Medulla oblongata (tissue), 1 donor: ENCODE results near the gene MUC3A.
"Not testable (repeated sequence)": the region's sequence is repeated elsewhere in the genome, so short reads cannot be mapped to it uniquely, and the experiment has no call there.

Source experiments
- DNase-seq: peaks from one replicate; pipeline ENCODE4 v3.0.0-alpha.2; 2015; ENCODE audit errors: extremely low spot score

Gene MUC3A

DNA sequence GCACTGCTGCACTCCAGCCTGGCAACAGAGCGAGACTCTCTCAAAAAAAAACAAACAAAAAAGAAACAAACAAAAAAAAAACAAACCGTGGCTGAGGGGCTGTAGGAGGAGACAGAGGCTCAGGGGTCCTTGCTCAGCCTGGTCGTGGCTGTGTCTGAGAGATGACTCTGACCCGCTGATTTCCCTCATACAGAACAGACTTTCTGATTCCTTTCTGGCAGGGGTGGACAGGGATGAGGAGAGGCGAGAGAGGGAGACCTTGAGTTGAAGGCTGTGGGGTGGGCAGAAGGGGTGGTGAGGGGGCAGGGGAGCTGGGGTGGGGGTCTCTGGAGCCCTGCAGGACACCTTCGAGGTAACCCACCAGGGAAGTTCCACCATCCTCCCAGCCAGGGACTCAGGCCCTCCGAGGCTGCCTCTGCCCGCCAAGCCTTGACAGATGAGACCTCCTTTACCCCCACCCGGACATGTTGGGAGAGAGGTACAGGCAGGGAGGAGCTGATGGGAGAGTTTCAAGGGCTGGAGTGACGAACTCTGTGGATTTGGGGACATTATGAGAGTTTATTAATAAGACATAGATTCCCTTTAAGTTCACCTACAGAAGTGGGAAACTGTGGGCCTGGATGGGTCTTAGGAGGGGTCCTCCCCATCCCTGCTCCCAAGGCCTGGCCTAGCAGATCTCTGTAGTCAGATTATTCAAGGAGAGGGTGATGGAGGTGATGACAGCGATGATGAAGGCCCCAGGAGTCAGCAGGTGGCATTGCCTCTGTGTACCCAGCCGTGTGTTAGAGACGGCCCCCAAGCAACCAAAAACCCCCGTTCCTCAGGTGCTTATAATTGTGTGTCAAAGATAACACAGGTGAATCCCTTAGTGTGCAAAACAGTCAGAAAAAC, 22.0 kb downstream of the MUC3A start:
- no peak for DNase-seq

GRCh38 chr7:100972002-100972347, 22.6 kb downstream of the MUC3A start:
- DNase-seq, result no peak

DNA sequence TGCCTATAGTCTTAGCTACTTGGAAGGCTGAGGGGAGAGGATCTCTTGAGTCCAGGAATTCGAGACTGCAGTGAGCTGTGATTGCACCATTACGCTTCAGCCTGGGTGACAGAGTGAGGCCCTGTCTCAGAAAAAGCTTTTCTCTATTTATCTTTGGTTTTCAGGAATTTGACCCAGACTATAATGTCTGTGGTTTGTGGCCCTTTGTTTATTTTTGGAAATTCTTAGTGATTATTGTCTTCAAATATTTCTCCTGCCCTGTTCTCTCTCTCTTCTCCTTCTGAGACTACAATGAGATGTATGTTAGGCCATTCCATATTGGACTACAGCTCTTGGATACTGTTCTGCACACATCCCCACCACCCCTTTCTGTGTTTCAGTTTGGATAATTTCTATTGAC, 24.7 kb downstream of the MUC3A start:
- DNase-seq, result no peak

DNA sequence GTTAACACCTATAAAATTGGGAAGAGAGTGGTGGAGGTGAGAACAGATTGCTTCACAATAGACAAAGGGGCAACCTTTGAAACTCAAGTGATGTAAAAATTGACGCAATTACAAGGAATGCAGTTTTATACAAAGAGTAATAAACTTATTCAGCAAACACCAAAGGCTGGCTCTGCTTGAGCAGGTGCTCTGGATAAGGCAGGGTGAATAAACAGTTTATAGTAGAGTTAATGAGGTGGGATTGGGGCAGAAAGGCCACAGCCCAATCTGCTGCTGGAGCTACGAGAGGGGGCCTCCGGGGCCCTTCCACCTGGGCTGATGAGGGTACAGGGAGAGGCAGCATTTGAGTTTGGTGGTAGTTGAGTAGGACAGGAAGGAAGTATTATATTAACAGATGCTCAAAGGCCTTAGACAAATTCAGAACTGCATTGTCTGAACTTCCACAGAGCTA, 26.1 kb downstream of the MUC3A start:
- DNase-seq, result no peak

- no peak for DNase-seq
Measured at GRCh38 chr7:100978300-100978699, 29.0 kb downstream of the MUC3A start.

GRCh38 chr7:100983451-100984187, 34.3 kb downstream of the MUC3A start:
- DNase-seq, result no peak

DNA sequence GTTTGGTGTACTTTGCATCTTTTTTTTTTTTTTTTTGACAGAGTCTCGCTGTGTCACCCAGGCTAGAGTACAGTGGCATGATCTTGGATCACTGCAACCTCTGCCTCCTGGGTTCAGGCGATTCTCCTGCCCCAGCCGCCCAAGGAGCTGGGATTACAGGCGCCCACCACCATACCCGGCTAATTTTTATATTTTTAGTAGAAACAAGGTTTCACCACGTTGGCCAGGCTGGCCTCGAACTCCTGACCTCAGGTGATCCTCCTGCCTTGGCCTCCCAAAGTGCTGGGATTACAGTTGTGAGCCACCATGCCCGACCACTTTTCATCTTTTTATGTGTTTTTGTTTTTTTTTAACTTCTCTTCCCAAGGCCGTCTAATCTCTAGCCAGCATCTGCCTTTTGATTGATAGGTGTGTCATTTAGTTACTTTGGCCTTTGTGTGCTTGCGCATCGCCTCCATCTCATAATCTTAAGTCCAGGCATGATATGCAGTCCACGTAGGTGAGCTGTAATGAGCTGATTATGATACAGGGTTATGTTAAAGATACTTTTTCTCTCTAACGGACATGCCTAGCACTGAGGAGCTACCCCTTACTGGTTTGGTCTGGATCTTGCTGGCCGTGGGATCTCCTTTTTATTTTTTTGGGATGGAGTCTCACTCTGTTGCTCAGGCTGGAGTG, 35.0 kb downstream of the MUC3A start:
- not testable (repeated sequence) for DNase-seq

- not testable (repeated sequence) for DNase-seq
Measured at GRCh38 chr7:100985033-100985797, 35.9 kb downstream of the MUC3A start.

- DNase-seq, result no peak
Measured at GRCh38 chr7:100991631-100992030, 42.3 kb downstream of the MUC3A start.

GRCh38 chr7:100992280-100992679, 42.9 kb downstream of the MUC3A start:
- DNase-seq, result not testable (repeated sequence)

- DNase-seq, result not testable (repeated sequence)
Measured at GRCh38 chr7:100994671-100995070, 45.3 kb downstream of the MUC3A start.

DNA sequence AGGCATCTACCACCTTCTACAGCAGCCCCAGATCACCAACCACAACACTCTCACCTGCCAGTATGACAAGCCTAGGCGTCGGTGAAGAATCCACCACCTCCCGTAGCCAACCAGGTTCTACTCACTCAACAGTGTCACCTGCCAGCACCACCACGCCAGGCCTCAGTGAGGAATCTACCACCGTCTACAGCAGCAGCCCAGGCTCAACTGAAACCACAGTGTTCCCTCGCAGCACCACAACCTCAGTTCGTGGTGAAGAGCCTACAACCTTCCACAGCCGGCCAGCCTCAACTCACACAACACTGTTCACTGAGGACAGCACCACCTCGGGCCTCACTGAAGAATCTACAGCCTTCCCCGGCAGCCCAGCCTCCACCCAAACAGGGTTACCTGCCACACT, 49.2 kb downstream of the MUC3A start:
- not testable (repeated sequence) for DNase-seq

GRCh38 chr7:100999334-100999733, 50.0 kb downstream of the MUC3A start:
- not testable (repeated sequence) for DNase-seq

- not testable (repeated sequence) for DNase-seq
Measured at GRCh38 chr7:101000025-101000424, 50.7 kb downstream of the MUC3A start.

GRCh38 chr7:101002333-101002732, 53.0 kb downstream of the MUC3A start:
- DNase-seq, result not testable (repeated sequence)

GRCh38 chr7:101007361-101007760, 58.0 kb downstream of the MUC3A start:
- DNase-seq, result not testable (repeated sequence)

DNA sequence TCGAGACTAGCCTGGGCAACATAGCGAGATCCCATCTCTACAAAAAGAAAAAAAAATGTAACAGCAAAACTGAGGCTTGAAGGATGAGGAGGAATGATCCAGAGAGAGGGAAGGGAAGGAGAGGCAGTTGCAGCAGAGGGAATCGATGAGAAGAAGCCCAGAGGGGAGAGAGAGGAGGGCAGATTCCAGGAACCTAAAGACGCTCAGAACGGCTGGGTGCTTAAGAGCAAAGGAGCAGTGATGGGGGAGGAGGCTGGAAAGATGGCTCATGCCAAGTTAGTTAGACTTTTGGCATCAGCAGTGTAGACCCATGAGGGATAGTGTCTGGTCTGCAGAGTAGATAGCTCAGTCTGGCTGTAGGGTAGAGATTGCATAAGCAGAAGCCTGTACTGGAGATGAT, 60.3 kb downstream of the MUC3A start:
- DNase-seq, result no peak

DNA sequence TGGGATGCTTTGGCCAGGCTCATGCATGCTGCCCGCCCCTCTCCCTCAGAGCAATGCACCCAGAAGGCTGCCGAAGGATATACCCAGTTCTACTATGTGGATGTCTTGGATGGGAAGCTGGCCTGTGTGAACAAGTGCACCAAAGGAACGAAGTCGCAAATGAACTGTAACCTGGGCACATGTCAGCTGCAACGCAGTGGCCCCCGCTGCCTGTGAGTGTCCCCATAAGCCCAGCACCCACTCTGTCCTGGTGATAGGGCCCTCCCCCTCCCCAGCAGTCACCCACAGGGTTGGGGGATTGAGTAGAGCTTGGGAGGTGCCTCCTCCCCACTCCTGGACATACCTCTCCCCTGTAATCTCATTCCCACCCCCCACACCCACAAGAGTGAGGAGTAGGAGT, 63.6 kb downstream of the MUC3A start:
- DNase-seq, result no peak

- no peak for DNase-seq
Measured at GRCh38 chr7:101015626-101016025, 66.3 kb downstream of the MUC3A start.

GRCh38 chr7:101017064-101017777, 67.9 kb downstream of the MUC3A start:
- no peak for DNase-seq
